Stimulated activated CD4-positive, alpha-beta T cell treated with anti-CD3 and anti-CD28 coated beads, Interleukin-1b, Interleukin-23, amount 100 ng/mL, for 24 hours (primary cell): ENCODE measurements around the gene MAGEA9B.
"Not testable (repeated sequence)": the region's sequence is repeated elsewhere in the genome, so short reads cannot be mapped to it uniquely, and the experiment has no call there.

Experiments used
- DNase-seq, 4 experiments: peaks; one replicate each; pipeline ENCODE4 v3.0.0-alpha.2; 2020; ENCODE audit warnings: low read depth in 4 of 4, low spot score in 1 of 4

MAGEA9B gene

DNA sequence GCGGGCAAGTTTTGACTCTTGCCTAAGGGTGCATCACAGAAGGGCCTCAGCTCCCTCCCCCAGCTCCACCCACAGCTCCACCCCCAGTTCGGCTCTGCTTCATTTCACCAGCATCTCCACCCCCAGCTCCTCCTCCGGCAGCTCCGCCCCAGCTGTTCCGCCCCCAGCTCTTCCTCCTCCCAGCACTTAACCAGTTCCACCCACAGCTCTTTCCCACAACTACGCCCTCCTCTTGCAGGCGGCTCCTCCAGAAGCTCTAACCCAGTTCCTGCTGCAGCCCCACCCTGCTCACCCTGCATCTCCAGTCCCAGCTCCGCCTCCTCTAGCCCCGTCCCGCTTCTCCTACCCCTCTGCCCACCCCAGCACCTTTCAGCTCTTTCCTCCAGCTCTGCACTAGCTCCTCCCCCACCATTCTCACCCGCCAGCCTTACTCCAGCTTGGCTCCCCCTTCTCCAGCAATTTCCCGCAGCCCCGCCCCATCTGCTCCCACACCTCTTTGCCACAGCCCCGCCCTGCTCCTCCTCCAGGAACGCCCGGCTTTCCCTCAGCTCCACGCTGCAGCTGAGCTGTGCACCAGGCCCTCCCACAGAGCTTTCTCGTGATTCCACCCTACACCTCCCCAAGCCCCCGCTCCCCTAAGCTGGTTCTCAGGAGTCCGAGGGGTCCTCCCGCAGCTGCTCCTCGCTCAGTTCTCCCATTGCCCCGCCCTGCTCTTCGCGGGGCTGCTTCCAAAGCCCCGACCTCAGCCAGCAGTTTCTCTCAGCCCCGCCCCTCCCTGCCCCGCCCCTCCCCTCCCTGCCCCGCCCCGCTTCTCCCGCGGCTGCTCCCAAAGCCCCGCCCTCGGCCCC lies 47.8 kb downstream of the MAGEA9B start:
- DNase-seq: peak; percentile 34 to 77 (median 54)

- DNase-seq: not testable (repeated sequence)
These were observed 49.8 kb downstream of the MAGEA9B start for GRCh38 chrX:149537474-149537873.

DNA sequence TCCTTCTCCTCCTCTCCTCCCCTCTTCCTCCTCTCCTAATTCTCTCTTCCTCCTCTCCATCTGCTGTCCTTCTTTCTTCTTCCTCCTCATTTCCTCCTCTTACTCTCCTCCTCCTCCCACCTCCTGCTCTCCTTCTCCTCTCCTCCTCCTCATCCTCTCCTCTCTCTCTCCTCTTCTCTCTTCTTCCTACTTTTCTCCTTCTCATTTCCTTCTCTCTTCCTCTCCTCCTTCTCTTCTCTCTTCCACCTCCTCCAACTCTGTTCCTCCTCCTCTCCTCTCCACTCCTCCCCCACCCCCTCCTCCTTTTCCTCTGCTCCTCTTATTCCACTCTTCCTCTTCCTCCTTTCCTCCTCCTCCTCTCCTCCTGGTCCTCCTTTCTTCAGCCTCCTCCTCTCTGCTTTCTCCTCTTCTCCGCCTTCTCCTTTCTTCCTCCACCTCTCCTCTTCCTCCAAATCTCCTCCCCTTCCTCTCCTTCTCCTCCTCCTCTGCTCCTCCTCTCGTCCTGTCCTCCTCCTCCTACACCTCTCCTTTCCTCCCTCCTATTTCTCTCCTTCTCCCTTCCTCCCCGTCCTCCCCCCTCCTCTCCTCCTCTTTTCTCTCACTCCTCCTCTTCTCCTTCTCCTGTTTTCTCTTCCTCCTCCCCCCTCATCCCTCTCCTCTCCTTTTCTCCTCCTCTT lies 52.2 kb downstream of the MAGEA9B start:
- DNase-seq: not testable (repeated sequence)

- DNase-seq: not testable (repeated sequence)
These were observed 53.3 kb downstream of the MAGEA9B start for GRCh38 chrX:149533999-149534398.

DNA sequence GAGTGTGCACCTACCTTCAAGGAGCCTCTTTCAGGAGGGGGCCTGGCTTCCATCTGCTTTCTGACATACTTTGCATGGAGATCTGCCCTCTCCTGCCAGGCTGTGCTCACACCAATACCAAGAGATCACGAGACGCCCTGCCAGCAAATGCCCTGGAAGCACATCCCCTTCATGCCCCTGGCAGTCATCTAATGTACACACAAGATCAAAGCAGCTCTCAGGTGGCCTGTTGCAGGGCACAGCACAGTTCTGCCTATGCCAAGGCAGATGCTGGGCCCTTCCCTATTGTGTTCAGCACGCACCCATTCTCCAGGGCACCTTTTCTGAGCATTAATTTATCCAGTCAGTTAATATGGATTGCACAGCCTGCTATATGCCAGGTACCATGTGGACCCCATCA lies 54.4 kb downstream of the MAGEA9B start:
- DNase-seq: not testable (repeated sequence)
